HG03108 (cell line): Measurements from ENCODE around the gene SECISBP2L.

Experiments used
- ATAC-seq: cut with Tn5 transposase; IDR thresholded peaks from one replicate; pipeline ENCODE4 v1.9.1; 2021; ENCODE audit warnings: moderate library complexity; ENCODE audit not compliant: unreplicated experiment

Gene SECISBP2L

DNA sequence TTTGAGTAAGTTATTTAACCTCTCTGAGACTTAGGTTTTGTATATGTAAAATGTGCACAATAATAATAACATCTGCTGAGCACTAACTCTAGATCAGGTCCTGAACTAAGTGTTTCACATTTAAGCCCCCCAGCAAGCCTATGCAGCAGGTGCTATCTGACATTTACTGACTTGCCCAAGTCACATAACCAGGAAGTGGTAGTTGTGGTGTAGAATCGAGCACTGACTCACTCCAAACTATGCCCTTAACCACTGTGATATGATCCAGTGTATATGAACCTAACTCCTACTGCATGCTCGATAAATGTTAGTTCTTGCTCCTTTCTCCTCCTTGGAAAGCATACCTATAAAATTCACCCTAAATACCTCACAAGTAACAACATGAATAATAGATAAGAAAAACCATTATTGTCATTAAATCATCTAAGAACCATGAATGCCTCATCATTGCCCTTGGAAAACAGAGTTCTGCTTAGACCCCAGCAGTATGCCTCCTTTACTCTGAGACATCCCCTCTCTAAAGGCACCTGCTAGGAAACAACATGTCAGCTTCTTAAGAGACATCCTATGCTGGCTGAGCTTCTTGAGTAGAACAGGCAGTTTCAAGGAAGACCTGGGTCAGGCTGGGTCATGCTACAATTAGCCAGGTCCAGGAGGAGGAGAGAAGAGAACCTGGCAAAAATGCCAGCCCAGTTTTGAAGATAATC lies 79.5 kb downstream of the SECISBP2L start:
- ATAC-seq = peak; percentile 65

DNA sequence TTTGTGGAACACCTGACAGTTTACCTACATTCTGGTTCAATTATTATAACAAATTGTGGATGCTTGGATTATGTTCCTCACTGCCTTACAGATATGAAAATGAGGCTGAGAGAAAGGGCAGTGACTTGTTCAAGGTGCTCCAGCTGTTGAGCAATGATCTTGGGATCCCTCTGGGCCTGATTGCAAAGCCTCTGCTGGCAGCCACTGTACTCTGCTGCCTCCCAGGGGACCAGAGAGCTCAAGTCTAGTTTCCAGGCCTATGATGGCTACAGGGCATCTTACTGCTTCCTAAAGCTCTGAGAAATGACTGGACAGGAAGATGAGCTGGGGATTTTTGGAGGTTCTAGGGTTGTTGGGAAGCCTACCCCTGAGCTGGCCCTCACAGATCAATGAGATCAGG lies 80.3 kb downstream of the SECISBP2L start:
- ATAC-seq = peak; percentile 55

DNA sequence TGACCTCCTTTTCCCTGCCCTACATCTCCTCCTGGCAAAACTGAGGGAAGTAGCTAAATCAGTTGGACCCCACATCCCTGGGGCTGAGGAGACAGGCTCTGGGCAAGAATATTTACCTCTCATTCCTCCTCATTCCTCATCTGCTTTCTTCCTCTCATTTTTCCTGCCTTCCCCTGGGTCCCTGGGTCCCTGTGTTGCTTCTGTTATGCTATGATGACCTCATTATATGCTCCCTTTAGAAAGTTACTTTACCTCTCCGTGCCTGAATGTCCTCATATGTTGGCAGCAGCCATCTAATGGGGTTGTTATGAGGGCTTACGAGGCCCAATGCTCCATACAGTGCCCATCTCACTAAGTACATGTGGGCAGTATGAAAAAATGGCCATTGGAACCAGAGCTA lies 81.3 kb downstream of the SECISBP2L start:
- ATAC-seq = no peak

DNA sequence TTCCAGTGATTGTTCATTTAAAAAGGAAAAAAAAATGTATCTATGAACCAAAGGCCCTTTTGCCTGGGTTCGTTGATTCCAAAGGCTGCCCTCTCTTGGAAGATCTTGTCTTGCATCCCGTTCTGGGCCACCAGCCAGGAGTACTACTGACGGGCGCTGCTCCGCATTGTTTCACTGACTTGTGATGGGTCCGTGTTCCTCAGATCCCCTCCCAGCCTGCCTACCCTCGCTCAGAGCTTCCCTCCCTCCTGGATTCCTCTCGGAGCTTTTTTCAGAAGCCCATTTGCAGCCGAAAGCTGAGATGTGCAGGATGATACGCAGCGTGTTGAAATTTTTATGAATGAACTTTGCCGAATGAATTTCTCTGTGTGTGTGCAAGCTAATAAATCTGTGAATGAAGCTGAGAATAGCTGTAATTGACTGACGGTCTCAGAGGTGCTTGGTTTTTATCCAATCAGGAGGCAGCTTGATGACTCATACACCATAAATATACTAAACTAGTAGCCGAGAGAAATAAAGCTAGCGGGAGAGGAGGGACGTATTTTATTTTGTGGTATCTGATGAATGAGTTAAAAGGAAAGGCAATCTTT lies 82.6 kb downstream of the SECISBP2L start, which contains the start of gene SHC4:
Gene SHC4 (minus strand): TSS at position 396 of the 590 bp plus-strand sequence. CDS start 904 bp downstream, outside the sequence.
- no peak for ATAC-seq

DNA sequence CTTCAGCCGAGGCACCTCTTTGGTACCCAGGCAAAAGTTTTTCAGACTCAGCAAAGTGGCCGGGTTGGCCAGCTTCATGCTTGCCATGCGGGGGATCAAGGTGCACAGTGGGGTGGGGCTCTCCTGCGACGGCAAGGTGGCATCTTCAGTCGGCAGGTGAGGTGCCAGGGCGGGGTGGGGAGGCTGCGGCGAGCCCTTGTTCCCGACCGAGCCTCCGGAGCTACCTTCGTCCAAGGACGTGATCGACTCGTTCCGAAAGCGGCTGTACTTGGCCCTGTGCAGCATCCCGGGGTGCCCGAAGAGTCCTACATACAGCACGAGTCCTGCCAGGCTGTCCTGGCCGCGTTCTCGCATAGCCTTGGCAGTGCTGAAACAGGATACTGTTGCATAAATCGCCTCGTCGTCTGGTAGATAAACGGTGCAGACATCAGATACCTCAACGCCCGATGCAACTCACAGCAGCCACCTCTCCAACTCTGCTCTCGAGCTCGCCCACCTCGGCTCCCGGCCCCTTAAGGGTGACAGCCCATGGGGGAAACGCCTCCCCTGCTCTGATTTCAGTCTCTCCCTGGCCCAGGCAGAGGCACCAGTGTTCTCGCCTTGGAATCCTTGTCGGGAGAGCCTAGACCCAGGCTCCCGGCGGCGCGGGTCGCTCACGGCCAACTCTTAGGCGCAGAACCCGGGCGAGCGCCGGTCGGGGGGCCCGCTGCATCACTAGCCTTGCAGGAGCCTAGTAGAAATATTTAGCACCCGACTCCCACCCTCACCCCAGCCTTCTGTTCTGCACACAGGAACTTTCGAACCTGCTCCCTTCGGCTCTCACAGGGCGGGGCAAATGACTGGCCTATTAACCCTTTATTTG lies 83.4 kb downstream of the SECISBP2L start:
- no peak for ATAC-seq

DNA sequence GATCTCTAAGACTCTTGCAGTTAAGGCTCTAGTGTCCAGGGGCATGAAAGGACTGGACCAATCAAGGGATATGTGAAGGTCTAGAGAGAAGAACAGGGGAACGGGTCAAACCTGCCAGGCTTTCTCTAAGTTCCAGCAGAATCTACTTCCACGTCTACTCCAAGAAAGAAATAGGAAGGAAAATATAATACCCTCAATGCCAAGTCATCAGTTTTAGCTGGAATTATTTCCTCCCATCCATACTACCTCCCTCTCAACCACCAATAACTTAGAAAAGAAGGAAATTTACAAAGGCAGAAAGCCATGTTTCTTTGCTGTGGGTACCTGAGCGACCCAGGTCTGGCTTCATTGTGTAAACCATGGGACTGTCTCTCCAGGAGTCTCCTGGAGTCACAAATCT lies 90.3 kb downstream of the SECISBP2L start:
- ATAC-seq = no peak

DNA sequence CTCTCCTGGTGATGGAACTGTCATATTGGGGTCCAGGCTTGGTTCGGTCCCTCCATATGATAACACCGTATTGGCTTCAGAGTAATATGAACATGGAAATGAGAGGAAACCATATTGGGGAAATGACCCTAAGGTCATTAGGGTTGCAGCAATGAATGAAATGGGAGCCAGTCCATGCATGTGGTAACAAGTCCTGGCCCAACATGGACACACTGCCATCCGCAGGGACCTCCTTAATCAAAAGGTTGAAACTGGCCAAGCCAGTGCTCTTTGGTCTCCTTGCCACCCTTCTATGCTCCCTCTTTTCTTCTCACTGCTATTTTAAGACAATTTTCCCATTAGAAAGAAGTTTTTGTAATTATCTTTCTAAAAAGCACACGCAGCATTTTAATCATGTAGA lies 90.9 kb downstream of the SECISBP2L start:
- no peak for ATAC-seq

DNA sequence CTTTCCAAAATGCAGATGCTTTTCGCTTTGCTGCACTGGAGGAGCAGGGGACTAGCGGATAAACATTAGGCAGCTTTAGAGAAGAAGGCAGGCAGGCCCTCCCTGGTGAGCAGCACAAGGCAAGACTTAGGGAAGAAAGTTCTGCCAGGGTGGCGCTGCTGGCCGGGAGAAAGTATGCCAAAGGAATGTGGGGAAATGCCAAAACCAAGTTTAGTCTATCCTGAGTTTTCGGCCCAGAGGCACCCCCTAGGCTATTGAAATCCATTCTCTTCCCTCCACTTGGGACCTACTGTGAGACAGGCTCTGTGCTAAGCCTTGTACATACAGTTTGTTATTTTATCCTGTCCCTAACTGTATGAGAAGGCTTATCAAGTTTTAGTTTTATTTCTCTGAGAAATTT lies 91.7 kb downstream of the SECISBP2L start:
- no peak for ATAC-seq

DNA sequence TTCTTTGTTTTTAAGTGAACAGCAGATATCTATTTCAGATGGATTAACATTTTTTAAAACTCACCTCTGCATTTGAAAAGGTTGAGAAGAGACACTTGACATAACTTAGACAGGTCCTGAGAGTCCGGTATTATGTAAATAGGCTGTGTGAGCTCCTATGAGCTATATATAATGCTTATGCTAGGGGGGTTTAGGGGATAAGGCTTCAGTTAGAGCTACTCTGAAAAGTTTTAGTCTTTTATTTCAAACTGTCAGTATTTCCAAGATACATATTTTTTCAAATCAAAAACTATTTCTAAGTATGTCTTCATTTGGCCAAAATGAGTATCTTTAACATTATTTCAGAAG lies 99.4 kb downstream of the SECISBP2L start:
- ATAC-seq = no peak

DNA sequence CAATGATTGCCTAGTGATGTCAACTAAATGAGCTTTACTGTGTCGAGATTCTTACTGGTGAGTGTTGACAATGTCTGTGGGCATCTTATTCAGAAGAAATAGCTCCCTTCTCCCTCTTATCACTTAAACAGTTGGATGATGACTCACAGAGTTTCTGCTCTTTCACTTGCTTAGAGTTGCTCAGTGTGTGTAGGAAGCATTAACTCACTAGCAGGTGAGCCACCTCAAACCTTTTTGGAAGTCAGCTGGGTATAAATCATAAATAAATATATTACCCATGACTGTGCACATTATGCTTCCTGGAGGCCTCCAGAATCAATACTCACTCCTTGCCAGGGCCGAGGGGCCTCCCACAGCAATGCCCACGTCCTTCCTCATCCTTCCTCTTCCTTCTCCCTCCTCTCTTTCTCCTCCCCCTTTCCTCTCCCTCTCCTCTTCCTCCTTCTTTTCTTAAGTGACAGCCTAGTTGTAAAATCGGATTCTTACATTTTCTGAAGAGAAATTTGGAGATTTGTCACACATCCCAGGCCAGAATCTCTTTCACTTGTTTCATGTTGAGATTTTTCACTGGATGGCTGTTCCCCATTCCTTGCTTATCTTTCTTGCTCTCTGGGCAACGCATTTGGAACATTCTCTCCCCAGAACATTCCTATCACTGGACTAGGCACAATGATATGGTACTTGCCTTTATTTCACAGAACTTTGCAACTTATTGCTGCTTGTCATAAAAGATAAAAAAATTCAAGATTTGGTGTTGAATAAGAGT lies 100.0 kb downstream of the SECISBP2L start:
- no peak for ATAC-seq

DNA sequence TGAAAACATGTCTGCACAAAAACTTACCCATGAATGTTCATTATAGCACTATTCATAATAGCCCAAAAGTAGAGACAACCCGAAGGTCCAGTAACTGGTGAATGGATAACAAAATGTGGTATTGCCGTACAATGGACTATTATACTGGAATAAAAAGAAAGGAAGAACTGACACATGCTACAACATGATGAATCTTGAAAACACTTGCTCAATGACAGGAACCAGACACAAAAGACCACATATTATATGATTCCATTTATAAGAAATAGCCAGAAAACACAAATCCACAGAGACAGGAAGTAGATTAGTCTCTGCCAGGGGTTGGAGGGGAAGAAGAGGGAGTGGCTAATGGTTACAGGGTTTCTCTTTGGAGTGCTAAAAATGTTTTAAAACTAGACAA lies 100.9 kb downstream of the SECISBP2L start:
- no peak for ATAC-seq

DNA sequence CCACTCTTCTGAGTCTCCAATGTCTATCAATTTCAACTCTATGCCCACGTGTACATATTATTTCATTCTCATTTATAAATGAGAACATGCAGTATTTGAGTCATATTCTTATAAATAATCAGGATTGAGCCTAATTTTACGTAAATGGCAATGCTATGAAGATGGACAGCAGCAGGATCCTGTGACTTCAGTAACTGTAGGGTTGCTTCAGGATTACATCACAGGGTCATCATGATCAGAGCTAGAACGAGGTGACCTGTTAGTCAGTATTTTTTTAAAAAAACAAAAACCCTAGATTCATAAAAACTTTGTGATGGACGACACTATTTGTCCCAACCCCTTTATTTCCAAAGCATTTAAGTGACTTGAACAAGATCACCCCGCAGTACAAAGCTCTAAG lies 104.3 kb downstream of the SECISBP2L start:
- no peak for ATAC-seq

DNA sequence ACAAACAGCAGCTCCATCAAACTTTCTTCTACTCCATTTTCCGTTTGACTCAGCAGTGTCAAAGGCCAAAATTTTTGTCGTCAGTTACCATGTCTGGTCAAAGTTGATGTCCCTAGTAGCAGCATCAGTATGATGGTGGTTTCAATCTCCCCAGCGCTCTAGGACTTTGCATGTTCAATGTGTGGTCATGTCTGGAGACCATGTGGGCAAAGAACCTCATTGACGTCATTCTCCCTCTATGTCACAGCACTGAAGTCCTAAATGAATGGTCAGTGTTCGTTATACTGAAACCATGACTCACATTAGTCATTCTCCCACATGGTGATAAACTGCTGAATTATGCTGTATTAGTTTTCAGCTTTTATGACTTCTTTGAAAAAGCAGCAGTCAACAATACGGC lies 105.7 kb downstream of the SECISBP2L start:
- ATAC-seq = peak; percentile 80

DNA sequence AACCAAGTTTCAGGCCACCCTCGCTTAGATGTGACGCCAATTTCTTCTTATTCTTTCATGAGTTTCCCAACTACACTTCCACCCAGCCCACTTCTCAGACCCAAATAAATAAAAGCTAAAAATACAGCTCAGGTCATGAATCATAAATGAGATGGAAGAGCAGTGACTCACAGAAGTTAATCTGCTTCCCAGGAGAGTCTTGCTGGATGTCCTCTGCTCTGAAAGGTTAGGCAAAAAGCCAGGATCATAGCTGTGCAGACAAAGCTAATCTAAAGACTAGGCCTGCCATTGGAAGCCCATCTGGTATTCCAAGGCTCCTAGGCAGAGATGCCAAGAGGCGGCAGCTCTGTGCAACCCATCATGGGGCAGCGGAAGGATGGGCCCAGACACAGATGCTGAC lies 106.6 kb downstream of the SECISBP2L start:
- no peak for ATAC-seq
